Naive thymus-derived CD8-positive, alpha-beta T cell (primary cell): ENCODE data around the gene SELENOH. TPM values are rescaled to one million over a fixed set of nuclear protein-coding genes. Genes with fewer than 3 reads are reported as not detected.

Source experiments
- ATAC-seq, 2 donors: fragments of 150-1000 bp; cut with Tn5 transposase in 1 of 2; sonication (Bioruptor Pico), chemical (Tn5 transposase) in 1 of 2; 1 replicate in 1 of 2; 2 replicates in 1 of 2; pipeline ENCODE4 v1.10.0; 2021; ENCODE audit warnings: mild to moderate bottlenecking in 2 of 2, moderate library complexity in 2 of 2
- POLR2A ChIA-PET: fragments of 350-600 bp; sonication (Branson Sonifier 250); formaldehyde crosslinking; loops from one replicate; lab custom pipeline; 2021; ENCODE audit warnings: antibody characterized with exemption; lab: Charles Lee
- DNase-seq, 10 donors: peaks; one replicate each; pipeline versions ENCODE4 v3.0.0 to v3.0.0-alpha.2; 2020 to 2022
- H3K27ac Mint-ChIP-seq, 10 donors: one replicate each; pipeline ENCODE4 v1.8.0; 2020 to 2022; ENCODE audit warnings: mild to moderate bottlenecking in 10 of 10, mixed read lengths in 10 of 10, moderate library complexity in 4 of 10, inconsistent platforms in 1 of 10
- H3K27me3 Mint-ChIP-seq, 5 donors: one replicate each; pipeline ENCODE4 v1.8.0; 2021 to 2022; ENCODE audit warnings: mixed read lengths in 5 of 5
- H3K36me3 Mint-ChIP-seq, 3 donors: one replicate each; pipeline ENCODE4 v1.8.0; 2020 to 2022; ENCODE audit warnings: mixed read lengths in 3 of 3, mild to moderate bottlenecking in 2 of 3, inconsistent platforms in 1 of 3
- H3K4me1 Mint-ChIP-seq, 4 donors: one replicate each; pipeline ENCODE4 v1.8.0; 2021 to 2022; ENCODE audit warnings: mixed read lengths in 4 of 4
- H3K4me3 Mint-ChIP-seq, 10 donors: one replicate each; pipeline ENCODE4 v1.8.0; 2020 to 2022; ENCODE audit warnings: mild to moderate bottlenecking in 10 of 10, mixed read lengths in 10 of 10, moderate library complexity in 6 of 10, inconsistent platforms in 1 of 10
- H3K9me3 Mint-ChIP-seq, 9 donors: one replicate each; pipeline ENCODE4 v1.8.0; 2020 to 2022; ENCODE audit warnings: mixed read lengths in 9 of 9, mild to moderate bottlenecking in 3 of 9, inconsistent platforms in 1 of 9, moderate library complexity in 1 of 9
- polyA plus RNA-seq, 3 donors: library from polyadenylated mRNA; unstranded; fragments of 300-500 nt; fragmentation: Illumina TruSeq; gene quantifications; one replicate each; pipeline ENCODE4 v1.2.3, GENCODE V29; 2021
- total RNA-seq, 8 experiments: library from RNA in 2 of 8; stranded (reverse) in 2 of 8; gene quantifications; one replicate each; pipeline ENCODE4 v1.2.3 and lab custom pipeline; 2021 to 2026

The SELENOH gene
- total and polyA plus RNA-seq, 5 experiments from 2014 or later, result 142 to 419 (median 294) TPM

GRCh38 chr11:57787920-57788702, 46.8 kb downstream of the SELENOH start:
- Mint-ChIP-seq H3K27me3 (peaks cover 0 to 2% (median 0%) of the 10 kb centered on the region in 5 donors), H3K36me3 (no peaks in the 10 kb centered on the region), H3K4me1 (peaks cover 11 to 60% (median 26%) of the 10 kb centered on the region in 4 donors), H3K9me3 (no peaks in the 10 kb centered on the region), H3K4me3 (no peak overlapping the region), H3K27ac (peak overlapping the region in 3 of 10 donors; percentile 16 to 61 (median 45))
- POLR2A ChIA-PET, result interaction anchor here (0.6 kb wide), 1 partner anchor 188 kb away, joined by 4 read pairs; no protein-coding TSS in a partner anchor
- DNase-seq, result no peak
- no peak for ATAC-seq

- no peak overlapping the region for H3K27ac Mint-ChIP-seq
- H3K36me3 Mint-ChIP-seq, result no peaks in the 10 kb centered on the region
- no peaks in the 10 kb centered on the region for H3K9me3 Mint-ChIP-seq
- H3K27me3 Mint-ChIP-seq, result peaks cover 0 to 2% (median 0%) of the 10 kb centered on the region in 5 donors
- H3K4me1 Mint-ChIP-seq, result peaks cover 14 to 66% (median 31%) of the 10 kb centered on the region in 4 donors
- POLR2A ChIA-PET, result interaction anchor here (0.6 to 1.1 kb wide), 2 partner anchors 8 to 189 kb away, joined by 4 to 5 read pairs; no protein-coding TSS in a partner anchor
- no peak for DNase-seq
- ATAC-seq, result no peak
- H3K4me3 Mint-ChIP-seq, result no peak overlapping the region
Measured at GRCh38 chr11:57788703-57789088, 47.4 kb downstream of the SELENOH start.

GRCh38 chr11:57791321-57792059, 50.2 kb downstream of the SELENOH start:
- H3K4me3 Mint-ChIP-seq, result peak overlapping the region; percentile 55 to 88 (median 82)
- ATAC-seq (peak; percentile 9 to 14), DNase-seq (no peak)
- peaks cover 0 to 12% (median 3%) of the 10 kb centered on the region in 3 donors for H3K36me3 Mint-ChIP-seq
- H3K9me3 Mint-ChIP-seq, result no peaks in the 10 kb centered on the region
- peak overlapping the region; percentile 94 to 98 (median 97) for H3K27ac Mint-ChIP-seq
- peaks cover 20 to 64% (median 39%) of the 10 kb centered on the region in 4 donors for H3K4me1 Mint-ChIP-seq
- POLR2A ChIA-PET, result interaction anchor here (0.5 to 2.0 kb wide), 4 partner anchors 12 to 79 kb away, joined by 3 to 17 read pairs (median 6); partner anchors contain the start of genes MED19, SELENOH and TMX2
- H3K27me3 Mint-ChIP-seq, result peaks cover 0 to 2% (median 0%) of the 10 kb centered on the region in 5 donors

GRCh38 chr11:57792060-57792541, 50.8 kb downstream of the SELENOH start:
- POLR2A ChIA-PET, result interaction anchor here (0.5 to 2.0 kb wide), 7 partner anchors 13 to 1499 kb away, joined by 3 to 17 read pairs (median 3); partner anchors contain the start of genes MED19, SELENOH and TMX2
- H3K36me3 Mint-ChIP-seq, result peaks cover 0 to 15% (median 4%) of the 10 kb centered on the region in 3 donors

GRCh38 chr11:57792870-57793269, 51.6 kb downstream of the SELENOH start:
- POLR2A ChIA-PET, result interaction anchor here (0.6 to 2.0 kb wide), 5 partner anchors 40 to 1498 kb away, joined by 3 to 17 read pairs (median 3); partner anchors contain the start of gene SELENOH
- Mint-ChIP-seq H3K4me1 (peaks cover 20 to 53% (median 39%) of the 10 kb centered on the region in 4 donors), H3K9me3 (no peaks in the 10 kb centered on the region), H3K27me3 (peaks cover 0 to 2% (median 0%) of the 10 kb centered on the region in 5 donors), H3K27ac (peak overlapping the region; percentile 60 to 98 (median 96)), H3K36me3 (peaks cover 0 to 15% (median 4%) of the 10 kb centered on the region in 3 donors), H3K4me3 (peak overlapping the region; percentile 55 to 88 (median 80))
- ATAC-seq, result no peak
- DNase-seq, result no peak

More at GRCh38 chr11:57792060-57792541, 50.8 kb downstream of the SELENOH start:
- Mint-ChIP-seq H3K9me3 (no peaks in the 10 kb centered on the region), H3K27ac (peak overlapping the region; percentile 94 to 98 (median 97)), H3K4me1 (peaks cover 20 to 58% (median 39%) of the 10 kb centered on the region in 4 donors), H3K4me3 (peak overlapping the region; percentile 55 to 88 (median 82)), H3K27me3 (peaks cover 0 to 2% (median 0%) of the 10 kb centered on the region in 5 donors)
- DNase-seq (peak; percentile 72 to 94 (median 82)), ATAC-seq (peak; percentile 93 to 96)

Other genes starting within 250 kb of the SELENOH start
- gene SLC43A1, start 225.8 kb upstream of the SELENOH start, total RNA-seq, result 10 to 100 TPM; 27.2 to 27.8 TPM
- 10 to 100 TPM; 15.3 to 23.2 (median 21.4) TPM for gene SLC43A1, start 225.8 kb upstream of the SELENOH start, polyA plus RNA-seq
- gene TIMM10, start 210.7 kb upstream of the SELENOH start, total RNA-seq, result 10 to 100 TPM; 26.6 to 30.2 TPM
- 10 to 100 TPM; 66.1 to 86.5 (median 70.5) TPM for gene TIMM10, start 210.7 kb upstream of the SELENOH start, polyA plus RNA-seq
- not detected for gene SMTNL1, start 203.9 kb upstream of the SELENOH start, total RNA-seq
- gene SMTNL1, start 203.9 kb upstream of the SELENOH start, polyA plus RNA-seq, result under 1 TPM in 2 of 3 donors, not detected in 1; 0.12 to 0.37 TPM
- gene UBE2L6, start 173.8 kb upstream of the SELENOH start, total RNA-seq, result 10 to 100 TPM; 61.8 to 66.5 TPM
- gene UBE2L6, start 173.8 kb upstream of the SELENOH start, polyA plus RNA-seq, result 100 to 1,000 TPM; 218 to 246 (median 239) TPM
- gene SERPING1, start 143.8 kb upstream of the SELENOH start, total RNA-seq, result not detected
- not detected for gene SERPING1, start 143.8 kb upstream of the SELENOH start, polyA plus RNA-seq
- 10 to 100 TPM; 12.9 to 14.6 TPM for gene YPEL4, start 91.6 kb upstream of the SELENOH start, total RNA-seq
- gene YPEL4, start 91.6 kb upstream of the SELENOH start, polyA plus RNA-seq, result under 1 TPM in 1 of 3 donors, not detected in 2; 0.27 TPM
- gene CLP1, start 83.7 kb upstream of the SELENOH start, total RNA-seq, result 10 to 100 TPM; 13.5 TPM
- gene CLP1, start 83.7 kb upstream of the SELENOH start, polyA plus RNA-seq, result 10 to 100 TPM in 1 of 3 donors, 1 to 10 TPM in 2; 7.9 to 13.4 (median 9.4) TPM
- 10 to 100 TPM; 75.2 to 78.8 TPM for gene ZDHHC5, start 73.4 kb upstream of the SELENOH start, total RNA-seq
- gene ZDHHC5, start 73.4 kb upstream of the SELENOH start, polyA plus RNA-seq, result 10 to 100 TPM; 25.0 to 43.4 (median 26.4) TPM
- 10 to 100 TPM in 1 of 2 experiments, 1 to 10 TPM in 1; 9.3 to 11.9 TPM for gene MED19, start 29.3 kb upstream of the SELENOH start, total RNA-seq
- 10 to 100 TPM; 12.8 to 17.4 (median 15.7) TPM for gene MED19, start 29.3 kb upstream of the SELENOH start, polyA plus RNA-seq
- 10 to 100 TPM; 56.4 to 58.5 TPM for gene TMX2, start 28.9 kb upstream of the SELENOH start, total RNA-seq
- gene TMX2, start 28.9 kb upstream of the SELENOH start, polyA plus RNA-seq, result 10 to 100 TPM; 69.9 to 85.8 (median 82.7) TPM
- under 1 TPM; 0.18 to 0.30 TPM for gene BTBD18, start 10.3 kb downstream of the SELENOH start, total RNA-seq
- gene BTBD18, start 10.3 kb downstream of the SELENOH start, polyA plus RNA-seq, result under 1 TPM; 0.25 to 0.76 (median 0.27) TPM
- gene CTNND1, start 20.3 kb downstream of the SELENOH start, total RNA-seq, result 10 to 100 TPM; 17.4 to 19.1 TPM
- 1 to 10 TPM; 1.3 to 1.5 (median 1.5) TPM for gene CTNND1, start 20.3 kb downstream of the SELENOH start, polyA plus RNA-seq